GM18909 (cell line): Measurements from ENCODE around the gene TUBD1.
A peak's percentile ranks its signal among the peaks of the same experiment; 100 is the strongest.
"Not testable (repeated sequence)": the region's sequence is repeated elsewhere in the genome, so short reads cannot be mapped to it uniquely, and the experiment has no call there.

Source experiments
- ATAC-seq: cut with Tn5 transposase; IDR thresholded peaks from one replicate; pipeline ENCODE4 v1.9.1; 2021; ENCODE audit warnings: mild to moderate bottlenecking; ENCODE audit not compliant: unreplicated experiment, poor library complexity

The TUBD1 gene

DNA sequence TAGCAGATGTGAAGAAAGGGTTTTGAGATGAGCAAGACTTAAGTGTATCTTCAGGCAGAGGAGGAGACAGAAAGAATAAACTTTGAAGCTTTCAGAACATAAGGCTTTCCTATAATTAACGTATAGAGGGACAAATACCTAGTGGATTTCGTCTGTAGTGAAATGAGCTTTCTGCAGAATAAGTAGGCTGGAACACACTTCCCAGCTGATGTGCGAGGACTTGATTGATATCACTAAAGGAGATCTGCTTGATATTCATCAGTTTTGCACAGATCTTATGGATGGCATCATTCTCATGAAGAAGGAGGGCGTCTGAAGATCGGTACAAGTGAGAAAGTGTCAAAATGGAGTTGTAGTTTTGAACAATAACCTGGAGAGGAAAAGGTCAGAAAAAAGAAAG is 14.8 kb downstream of the TUBD1 start:
- no peak for ATAC-seq

DNA sequence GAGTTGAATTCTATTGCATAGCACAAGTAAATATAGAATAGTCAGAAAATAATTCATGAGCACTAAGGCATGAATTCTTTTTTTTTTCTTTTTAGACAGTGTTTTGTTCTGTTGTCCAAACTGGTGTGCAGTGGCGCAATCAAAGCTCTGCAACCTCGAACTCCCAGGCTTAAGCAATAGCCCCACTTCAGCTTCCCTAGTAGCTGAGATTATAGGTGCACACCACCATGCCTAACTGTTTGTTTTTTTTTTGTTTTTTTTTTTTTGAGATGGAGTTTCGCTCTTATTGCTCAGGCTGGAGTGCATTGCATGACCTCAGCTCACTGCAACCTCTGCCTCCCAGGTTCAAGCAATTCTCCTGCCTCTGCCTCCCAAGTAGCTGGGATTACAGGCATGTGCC is 16.6 kb downstream of the TUBD1 start:
- ATAC-seq, result no peak

- no peak for ATAC-seq
Measured at GRCh38 chr17:59874376-59874775, 18.4 kb downstream of the TUBD1 start.

DNA sequence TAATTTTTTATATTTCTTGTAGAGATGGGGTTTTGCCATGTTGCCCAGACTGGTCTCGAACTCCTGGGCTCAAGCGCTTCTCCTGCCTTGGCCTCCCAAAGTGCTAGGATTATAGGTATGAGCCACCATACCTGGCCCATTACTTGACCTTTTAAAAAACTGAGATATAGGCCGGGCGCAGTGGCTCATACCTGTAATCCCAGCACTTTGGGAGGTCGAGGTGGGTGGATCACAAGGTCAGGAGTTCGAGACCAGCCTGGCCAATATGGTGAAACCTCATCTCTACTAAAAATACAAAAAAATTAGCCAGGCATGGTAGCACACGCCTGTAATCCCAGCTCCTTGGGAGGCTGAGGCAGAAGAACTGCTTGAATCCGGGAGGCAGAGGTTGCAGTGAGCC is 19.3 kb downstream of the TUBD1 start:
- not testable (repeated sequence) for ATAC-seq

GRCh38 chr17:59872351-59872750 is 20.4 kb downstream of the TUBD1 start:
- ATAC-seq, result no peak

DNA sequence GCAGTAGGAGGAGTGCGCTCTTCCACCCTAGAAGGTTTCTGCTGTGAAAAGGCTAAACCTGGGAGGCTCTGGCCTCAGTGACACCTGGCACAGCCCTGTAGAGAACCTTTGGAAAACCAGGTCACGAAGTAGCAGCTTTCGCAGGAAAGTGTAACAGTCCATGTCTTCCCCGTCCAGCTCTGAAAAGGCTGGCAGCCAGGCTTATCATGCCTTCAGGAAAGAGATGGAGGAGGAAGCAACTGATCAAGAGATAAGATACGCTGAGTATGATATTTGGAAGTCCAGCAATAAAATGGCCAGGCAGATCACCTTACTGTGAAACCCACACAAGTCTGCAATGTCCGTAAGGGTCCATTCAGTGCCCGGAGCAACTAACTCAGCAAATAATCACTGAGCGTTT is 22.3 kb downstream of the TUBD1 start:
- ATAC-seq, result no peak

DNA sequence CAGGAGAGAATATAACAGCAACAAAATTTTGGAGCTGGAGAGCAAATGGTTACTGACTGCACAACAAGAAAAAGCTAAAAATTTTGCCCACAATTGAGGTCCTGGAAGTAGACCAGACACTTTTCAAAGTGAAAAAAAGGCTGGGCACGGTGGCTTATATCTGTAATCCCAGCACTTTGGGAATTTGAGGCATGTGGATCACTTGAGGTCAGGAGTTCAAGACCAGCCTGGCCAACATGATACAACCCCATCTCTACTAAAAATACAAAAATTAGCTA is 22.9 kb downstream of the TUBD1 start:
- ATAC-seq, result no peak

- no peak for ATAC-seq
Measured at GRCh38 chr17:59863616-59864015, 29.1 kb downstream of the TUBD1 start.

DNA sequence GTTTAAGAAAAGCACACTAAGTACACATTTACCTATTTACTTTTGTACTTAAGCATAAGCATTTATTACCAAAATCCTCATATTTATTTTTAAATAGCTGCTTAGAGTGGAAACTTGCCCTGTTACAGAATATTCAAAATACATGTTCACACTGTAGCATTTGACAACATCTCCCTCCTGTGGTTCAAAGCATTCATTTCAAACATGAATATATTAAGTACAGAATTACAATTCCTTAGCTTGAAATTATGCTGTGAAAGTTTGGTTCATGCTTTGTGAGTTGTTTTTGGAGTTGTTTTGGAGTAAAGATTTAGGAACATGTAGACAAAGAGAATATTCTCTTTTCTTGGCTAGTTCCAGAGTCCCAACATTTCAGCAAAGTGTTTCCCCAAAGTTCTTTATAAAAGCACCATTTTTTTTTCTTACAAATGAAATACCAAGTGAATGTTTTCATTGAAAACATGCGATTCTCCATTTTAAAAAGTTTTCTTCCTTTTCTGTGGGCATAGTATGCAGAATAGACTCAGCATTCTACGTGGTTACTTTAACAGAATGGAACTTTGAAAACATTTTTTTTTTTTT is 33.2 kb downstream of the TUBD1 start:
- no peak for ATAC-seq

- ATAC-seq, result no peak
Measured at GRCh38 chr17:59858932-59859331, 33.8 kb downstream of the TUBD1 start.

GRCh38 chr17:59858167-59858816 is 34.5 kb downstream of the TUBD1 start:
- no peak for ATAC-seq

DNA sequence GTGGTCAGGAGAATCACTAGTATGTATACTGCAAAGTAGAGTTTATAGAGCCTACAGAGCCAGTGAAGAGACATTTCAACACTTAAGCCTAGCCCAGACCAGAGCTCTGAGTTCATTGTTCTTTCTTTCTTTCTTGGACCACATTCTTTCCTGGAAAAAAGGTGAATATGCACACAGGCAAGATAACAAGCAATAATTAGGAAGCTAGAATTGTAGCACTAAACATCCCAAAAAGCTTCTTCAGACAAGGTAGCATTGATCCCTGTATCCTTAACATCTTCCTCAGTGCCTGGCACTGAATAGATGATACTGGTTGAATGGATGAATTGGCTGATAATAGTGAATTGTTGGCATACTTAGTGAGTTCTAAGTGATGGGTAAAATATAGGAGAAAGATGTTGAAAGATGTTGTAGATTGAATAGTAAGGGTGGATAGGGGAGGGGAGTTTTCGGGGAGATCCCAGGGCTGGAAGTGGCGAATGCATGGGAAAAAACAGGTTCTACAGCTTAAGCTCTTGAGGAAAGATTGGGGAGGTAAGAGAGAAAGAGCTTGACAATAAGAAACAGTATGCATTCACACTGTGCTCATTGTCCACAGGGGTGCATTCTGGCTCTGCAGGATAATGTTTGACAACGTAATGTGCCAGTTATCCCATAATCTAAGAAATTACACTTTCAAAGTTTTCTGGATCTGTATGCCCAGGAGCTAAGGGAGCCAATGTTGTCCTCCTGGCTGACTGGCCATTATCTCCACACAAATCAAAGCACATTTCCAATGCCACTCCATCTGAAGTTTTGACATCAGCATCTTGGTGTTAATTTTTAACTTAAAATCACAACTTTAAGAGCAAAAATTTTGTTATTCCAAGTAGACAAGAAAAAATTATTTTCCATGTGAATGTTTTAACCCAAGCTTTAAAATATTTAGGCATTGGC is 35.6 kb downstream of the TUBD1 start:
- no peak for ATAC-seq

- not testable (repeated sequence) for ATAC-seq
Measured at GRCh38 chr17:59853919-59854729, 38.6 kb downstream of the TUBD1 start.

DNA sequence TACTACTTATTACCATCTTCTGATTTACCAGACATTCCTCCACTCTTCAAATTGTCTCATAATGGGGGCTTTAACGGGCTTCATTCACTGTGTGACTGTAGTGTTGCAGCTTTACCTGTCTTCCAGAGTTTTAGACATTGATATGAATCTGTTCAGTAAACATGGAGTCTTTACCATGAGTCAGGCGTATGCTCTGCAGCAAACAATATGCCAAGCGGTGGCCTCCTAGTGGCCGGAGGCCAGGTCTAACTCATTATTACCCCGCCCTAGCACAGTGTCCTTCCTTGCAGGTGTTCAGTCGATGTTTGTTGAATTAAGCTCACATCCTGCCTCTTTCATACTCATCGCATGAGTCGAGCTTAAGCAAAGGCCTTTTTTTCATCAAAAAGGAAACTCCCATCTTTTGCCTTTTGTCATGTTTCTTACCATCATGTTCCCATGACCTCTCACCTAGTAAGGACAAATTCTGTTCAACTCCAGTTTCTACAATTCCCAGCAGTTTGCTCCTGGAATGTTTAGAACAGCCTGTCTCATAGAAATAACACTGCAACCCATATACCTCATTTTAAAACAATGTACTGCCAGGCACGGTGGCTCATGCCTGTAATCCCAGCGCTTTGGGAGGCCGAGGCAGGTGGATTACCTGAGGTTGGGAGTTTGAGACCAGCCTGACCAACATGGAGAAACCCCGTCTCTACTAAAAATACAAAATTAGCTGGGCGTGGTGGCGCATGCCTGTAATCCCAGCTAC is 39.4 kb downstream of the TUBD1 start:
- peak; percentile 60 for ATAC-seq

DNA sequence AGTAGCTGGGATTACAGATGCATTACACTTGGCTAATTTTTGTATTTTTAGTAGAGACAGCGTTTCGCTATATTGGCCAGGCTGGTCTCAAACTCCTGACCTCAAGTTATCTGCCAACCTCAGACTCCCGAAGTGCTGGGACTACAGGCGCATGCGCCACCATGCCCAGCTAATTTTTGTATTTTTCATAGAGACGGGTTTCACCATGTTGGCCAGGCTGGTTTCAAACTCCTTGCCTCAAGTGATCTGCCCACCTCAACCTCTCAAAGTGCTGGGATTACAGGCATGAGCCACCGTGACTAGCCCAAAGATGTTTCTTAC is 39.9 kb downstream of the TUBD1 start:
- not testable (repeated sequence) for ATAC-seq

- no peak for ATAC-seq
Measured at GRCh38 chr17:59851439-59852375, 41.0 kb downstream of the TUBD1 start.

DNA sequence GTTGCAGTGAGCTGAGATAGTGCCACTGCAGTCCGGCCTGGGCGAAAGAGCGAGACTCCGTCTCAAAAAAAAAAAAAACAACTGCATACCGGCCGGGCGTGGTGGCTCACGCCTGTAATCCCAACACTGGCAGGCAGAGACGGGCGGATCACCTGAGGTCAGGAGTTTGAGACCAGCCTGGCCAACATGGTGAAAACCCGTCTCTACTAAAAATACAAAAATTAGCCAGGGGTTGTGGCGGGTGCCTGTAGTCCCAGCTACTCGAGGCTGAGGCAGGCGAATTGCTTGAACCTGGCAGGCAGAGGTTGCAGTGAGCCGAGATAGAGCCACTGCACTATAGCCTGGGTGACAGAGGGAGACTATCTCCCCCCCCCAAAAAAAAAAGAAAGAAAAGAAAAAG is 42.4 kb downstream of the TUBD1 start:
- ATAC-seq, result not testable (repeated sequence)

GRCh38 chr17:59848778-59849177 is 44.0 kb downstream of the TUBD1 start:
- no peak for ATAC-seq

DNA sequence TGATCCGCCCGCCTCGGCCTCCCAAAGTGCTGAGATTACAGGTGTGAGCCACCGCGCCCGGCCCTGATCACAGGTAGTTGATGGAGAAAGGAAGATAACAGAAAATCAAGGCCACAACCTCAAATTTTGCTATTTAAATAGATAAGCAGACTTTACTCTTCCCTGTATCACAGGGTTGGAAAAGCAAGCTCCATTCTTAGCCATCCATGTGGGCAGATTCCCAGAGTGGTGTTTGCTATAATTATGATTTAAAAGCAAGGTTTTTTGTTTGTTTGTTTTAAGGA is 44.4 kb downstream of the TUBD1 start:
- no peak for ATAC-seq
